Suppressor macrophage treated with lipopolysaccharide for 1 hour (primary cell): ENCODE data around the gene ADIG.

ENCODE experiments used
- DNase-seq, 3 donors: peaks; one replicate each; pipeline ENCODE4 v3.0.0-alpha.2; 2020 to 2022

The ADIG gene

GRCh38 chr20:38635721-38636288 lies 54.8 kb downstream of the ADIG start:
- DNase-seq = peak; percentile 11 to 38 (median 29)
